Heart left ventricle (tissue), 13 donors: ENCODE measurements around the gene CDH23.

Source experiments
- CTCF ChIP-seq, 12 donors: fragments of 200-600 bp; sonication (generic) in 4 of 12; IDR thresholded peaks; one replicate each; pipeline versions ENCODE4 v1.5.0 to v1.8.0; 2018 to 2022; ENCODE audit warnings: antibody characterized with exemption in 12 of 12, mild to moderate bottlenecking in 5 of 12
- POLR2A ChIP-seq, 2 donors: fragments of 450-650 bp; IDR thresholded peaks; one replicate each; pipeline ENCODE4 v1.6.1; 2017; ENCODE audit warnings: antibody characterized with exemption in 2 of 2, mild to moderate bottlenecking in 2 of 2, moderate library complexity in 2 of 2
- donor health status: ischemic (EF 13 %, LVEDD 7.1; RV severe dilation, severe dysfunction).
- donor health status: DM: no; HTN: yes; CAD: no.
- donor health status: DM: no; HTN: no; CAD: no.
- donor health status: ischemic (EF 25% LVEDD 6.9; RV normal size, moderate dysfunction).
- donor health status: ischemic (EF 25% LVEDD 5.7; RV mildly dilated, moderate dysfunction).
- donor health status: ischemic (EF 35%, LVEDD 5.7; RV mildly dilated, moderate dysfunction).
- donor health status: nonischemic (EF 11% LVEDD 7.7; RV severe dilation, severe dysfunction).
- donor health status: DM: yes; HTN: yes; CAD: no.
- donor health status: PGD.
- donor health status: ischemic (EF 29% LVEDD 5.4; RV normal size, mild dysfunction).
- donor health status: nonischemic (EF 23%, LVEDD 6.1; RV moderate dilation, normal function).

GRCh38 chr10:71809628-71810027, 412.9 kb downstream of the CDH23 start:
- no peak for TF ChIP-seq CTCF (IDR thresholded peaks at IDR 0.05)
- no peak for TF ChIP-seq POLR2A (IDR thresholded peaks at IDR 0.05)
